ENCODE results near the gene HSD3B2.
A peak's percentile ranks its signal among the peaks of the same experiment; 100 is the strongest.

The HSD3B2 gene

DNA sequence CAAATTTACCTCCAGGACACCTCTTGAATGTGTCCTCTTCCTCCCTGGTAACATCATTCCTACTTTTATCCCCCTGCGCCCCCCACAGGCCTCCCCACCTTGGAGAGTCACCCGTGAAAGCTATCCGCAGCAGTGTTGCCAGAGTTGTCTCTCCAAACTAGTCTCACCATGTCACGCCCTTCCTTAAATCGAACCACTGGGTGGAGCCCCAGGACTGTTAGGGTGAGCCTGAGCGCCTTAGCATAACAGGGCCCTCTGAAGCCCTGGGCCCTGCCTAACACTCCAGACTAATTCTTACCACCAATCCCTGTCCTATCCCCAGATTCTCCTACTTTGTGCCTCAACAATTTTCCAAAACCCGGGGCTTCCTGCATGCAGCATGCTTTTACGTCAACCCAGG, 35.0 kb downstream of the HSD3B2 start:
- DNase-seq (ENCODE audit: low read depth) = peak; percentile 20
- no peak for TF ChIP-seq MAX (IDR thresholded peaks at IDR 0.05; ENCODE audit: low read depth, low read length)
- TF ChIP-seq POLR2A (IDR thresholded peaks at IDR 0.05; ENCODE audit: extremely low read depth, insufficient read length) = no peak
- TF ChIP-seq MYC (IDR thresholded peaks at IDR 0.05; ENCODE audit: low read depth, low read length) = no peak
- TF ChIP-seq, protein P1, sequence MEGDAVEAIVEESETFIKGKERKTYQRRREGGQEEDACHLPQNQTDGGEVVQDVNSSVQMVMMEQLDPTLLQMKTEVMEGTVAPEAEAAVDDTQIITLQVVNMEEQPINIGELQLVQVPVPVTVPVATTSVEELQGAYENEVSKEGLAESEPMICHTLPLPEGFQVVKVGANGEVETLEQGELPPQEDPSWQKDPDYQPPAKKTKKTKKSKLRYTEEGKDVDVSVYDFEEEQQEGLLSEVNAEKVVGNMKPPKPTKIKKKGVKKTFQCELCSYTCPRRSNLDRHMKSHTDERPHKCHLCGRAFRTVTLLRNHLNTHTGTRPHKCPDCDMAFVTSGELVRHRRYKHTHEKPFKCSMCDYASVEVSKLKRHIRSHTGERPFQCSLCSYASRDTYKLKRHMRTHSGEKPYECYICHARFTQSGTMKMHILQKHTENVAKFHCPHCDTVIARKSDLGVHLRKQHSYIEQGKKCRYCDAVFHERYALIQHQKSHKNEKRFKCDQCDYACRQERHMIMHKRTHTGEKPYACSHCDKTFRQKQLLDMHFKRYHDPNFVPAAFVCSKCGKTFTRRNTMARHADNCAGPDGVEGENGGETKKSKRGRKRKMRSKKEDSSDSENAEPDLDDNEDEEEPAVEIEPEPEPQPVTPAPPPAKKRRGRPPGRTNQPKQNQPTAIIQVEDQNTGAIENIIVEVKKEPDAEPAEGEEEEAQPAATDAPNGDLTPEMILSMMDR (IDR thresholded peaks at IDR 0.05; ENCODE audit: low read depth, low read length) = peak; percentile 1
- no peak overlapping the region for H3K4me3 ChIP-seq (ENCODE audit: low read depth, low read length)

DNA sequence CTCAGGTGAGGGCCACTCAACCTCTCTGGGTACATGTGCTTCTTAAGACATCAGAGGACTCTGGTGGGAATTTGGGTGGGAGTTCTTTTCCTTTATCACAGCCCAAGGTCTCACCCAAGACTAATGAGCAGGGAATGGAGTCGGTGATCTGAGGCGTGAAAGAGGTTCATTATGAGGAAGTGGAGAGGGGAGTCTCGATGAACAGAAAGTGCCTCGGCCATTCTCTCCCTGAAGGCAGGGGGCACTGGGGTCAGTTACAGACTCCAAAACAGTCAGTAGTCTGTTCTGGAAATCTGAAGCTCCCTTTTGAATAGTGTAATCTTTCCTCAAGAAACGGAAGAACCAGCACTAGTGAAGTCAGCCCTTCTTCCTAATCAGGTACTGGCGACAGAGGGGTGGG, 36.2 kb downstream of the HSD3B2 start:
- no peak for DNase-seq (ENCODE audit: low read depth)
- no peak overlapping the region for H3K4me3 ChIP-seq (ENCODE audit: low read depth, low read length)
- TF ChIP-seq, protein P1 (IDR thresholded peaks at IDR 0.05; ENCODE audit: low read depth, low read length) = no peak
- no peak for TF ChIP-seq MAX (IDR thresholded peaks at IDR 0.05; ENCODE audit: low read depth, low read length)
- TF ChIP-seq POLR2A (IDR thresholded peaks at IDR 0.05; ENCODE audit: extremely low read depth, insufficient read length) = no peak
- no peak for TF ChIP-seq MYC (IDR thresholded peaks at IDR 0.05; ENCODE audit: low read depth, low read length)

- TF ChIP-seq POLR2A (IDR thresholded peaks at IDR 0.05; ENCODE audit: extremely low read depth, insufficient read length) (no peak), MAX (IDR thresholded peaks at IDR 0.05; ENCODE audit: low read depth, low read length) (no peak), MYC (IDR thresholded peaks at IDR 0.05; ENCODE audit: low read depth, low read length) (no peak)
- TF ChIP-seq, protein P1 (IDR thresholded peaks at IDR 0.05; ENCODE audit: low read depth, low read length) = no peak
- no peak for DNase-seq (ENCODE audit: low read depth)
- H3K4me3 ChIP-seq (ENCODE audit: low read depth, low read length) = no peak overlapping the region
Observed at GRCh38 chr1:119452091-119452490, 37.1 kb downstream of the HSD3B2 start.

GRCh38 chr1:119453021-119453420, 38.1 kb downstream of the HSD3B2 start:
- TF ChIP-seq, protein P1 (IDR thresholded peaks at IDR 0.05; ENCODE audit: low read depth, low read length) = no peak
- TF ChIP-seq MAX (IDR thresholded peaks at IDR 0.05; ENCODE audit: low read depth, low read length) = no peak
- TF ChIP-seq MYC (IDR thresholded peaks at IDR 0.05; ENCODE audit: low read depth, low read length) = no peak
- TF ChIP-seq POLR2A (IDR thresholded peaks at IDR 0.05; ENCODE audit: extremely low read depth, insufficient read length) = no peak
- DNase-seq (ENCODE audit: low read depth) = no peak
- H3K4me3 ChIP-seq (ENCODE audit: low read depth, low read length) = no peak overlapping the region

- no peak for DNase-seq (ENCODE audit: low read depth)
- TF ChIP-seq MAX (IDR thresholded peaks at IDR 0.05; ENCODE audit: low read depth, low read length) (no peak), POLR2A (IDR thresholded peaks at IDR 0.05; ENCODE audit: extremely low read depth, insufficient read length) (no peak)
- TF ChIP-seq, protein P1 (IDR thresholded peaks at IDR 0.05; ENCODE audit: low read depth, low read length) = no peak
- no peak overlapping the region for H3K4me3 ChIP-seq (ENCODE audit: low read depth, low read length)
Observed at GRCh38 chr1:119462964-119463363, 48.0 kb downstream of the HSD3B2 start.

DNA sequence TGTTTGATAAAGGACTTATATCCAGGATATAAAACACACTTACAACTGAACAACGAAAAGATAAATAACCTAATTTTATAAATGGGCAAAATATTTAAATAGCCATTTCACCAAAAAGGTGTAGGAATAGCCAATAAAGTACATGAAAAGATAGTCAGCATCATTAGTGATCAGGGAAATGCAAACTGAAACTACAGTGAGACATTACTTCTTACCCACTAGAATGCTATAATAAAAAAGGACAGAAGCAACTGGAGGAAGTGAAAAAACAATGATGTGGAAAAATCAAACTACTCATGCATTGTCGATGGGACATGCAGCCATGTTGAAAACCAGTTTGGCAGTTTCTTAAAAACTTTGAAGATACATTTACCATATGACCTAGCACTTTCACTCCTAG, 48.6 kb downstream of the HSD3B2 start:
- no peak for DNase-seq (ENCODE audit: low read depth)
- no peak overlapping the region for H3K4me3 ChIP-seq (ENCODE audit: low read depth, low read length)
- TF ChIP-seq POLR2A (IDR thresholded peaks at IDR 0.05; ENCODE audit: extremely low read depth, insufficient read length) = no peak
- TF ChIP-seq, protein P1 (IDR thresholded peaks at IDR 0.05; ENCODE audit: low read depth, low read length) = no peak
- no peak for TF ChIP-seq MAX (IDR thresholded peaks at IDR 0.05; ENCODE audit: low read depth, low read length)
- TF ChIP-seq MYC (IDR thresholded peaks at IDR 0.05; ENCODE audit: low read depth, low read length) = no peak

All from NB4 (cell line).